GM10266 (cell line): ENCODE data around the gene FASN.

ENCODE experiments used
- DNase-seq: peaks from one replicate; pipeline ENCODE4 v3.0.0; 2012; ENCODE audit errors: extremely low spot score
- CTCF ChIP-seq: IDR thresholded peaks from 2 replicates; pipeline ENCODE4 v1.5.1; 2012; ENCODE audit warnings: mild to moderate bottlenecking, low read depth; ENCODE audit not compliant: control insufficient read depth, insufficient read depth; ENCODE audit errors: missing control alignments

The FASN gene

GRCh38 chr17:82080789-82081464 lies 17.1 kb downstream of the FASN start:
- TF ChIP-seq CTCF: no peak
- no peak for DNase-seq

- no peak for TF ChIP-seq CTCF
- no peak for DNase-seq
Measured at GRCh38 chr17:82080048-82080788, 17.8 kb downstream of the FASN start.

GRCh38 chr17:82079001-82079677 lies 18.9 kb downstream of the FASN start:
- no peak for DNase-seq
- no peak for TF ChIP-seq CTCF

GRCh38 chr17:82078433-82078832 lies 19.6 kb downstream of the FASN start:
- TF ChIP-seq CTCF: no peak
- DNase-seq: no peak

GRCh38 chr17:82077617-82078358 lies 20.2 kb downstream of the FASN start:
- TF ChIP-seq CTCF: no peak
- DNase-seq: no peak

GRCh38 chr17:82076785-82077591 lies 21.0 kb downstream of the FASN start:
- DNase-seq: no peak
- TF ChIP-seq CTCF: no peak
